HG03354 (cell line): ENCODE data around the gene ARMC12.
"Not testable (repeated sequence)": the region's sequence is repeated elsewhere in the genome, so short reads cannot be mapped to it uniquely, and the experiment has no call there.

Experiments
- ATAC-seq: cut with Tn5 transposase; IDR thresholded peaks from one replicate; pipeline ENCODE4 v1.9.1; 2021; ENCODE audit warnings: mild to moderate bottlenecking; ENCODE audit not compliant: unreplicated experiment, poor library complexity, severe bottlenecking

ARMC12 gene

GRCh38 chr6:35736982-35737412 is at the start of gene ARMC12:
TSS of gene ARMC12 (plus strand) at chr6:35737032. CDS start at chr6:35737109, 77 bp downstream.
- ATAC-seq = no peak

DNA sequence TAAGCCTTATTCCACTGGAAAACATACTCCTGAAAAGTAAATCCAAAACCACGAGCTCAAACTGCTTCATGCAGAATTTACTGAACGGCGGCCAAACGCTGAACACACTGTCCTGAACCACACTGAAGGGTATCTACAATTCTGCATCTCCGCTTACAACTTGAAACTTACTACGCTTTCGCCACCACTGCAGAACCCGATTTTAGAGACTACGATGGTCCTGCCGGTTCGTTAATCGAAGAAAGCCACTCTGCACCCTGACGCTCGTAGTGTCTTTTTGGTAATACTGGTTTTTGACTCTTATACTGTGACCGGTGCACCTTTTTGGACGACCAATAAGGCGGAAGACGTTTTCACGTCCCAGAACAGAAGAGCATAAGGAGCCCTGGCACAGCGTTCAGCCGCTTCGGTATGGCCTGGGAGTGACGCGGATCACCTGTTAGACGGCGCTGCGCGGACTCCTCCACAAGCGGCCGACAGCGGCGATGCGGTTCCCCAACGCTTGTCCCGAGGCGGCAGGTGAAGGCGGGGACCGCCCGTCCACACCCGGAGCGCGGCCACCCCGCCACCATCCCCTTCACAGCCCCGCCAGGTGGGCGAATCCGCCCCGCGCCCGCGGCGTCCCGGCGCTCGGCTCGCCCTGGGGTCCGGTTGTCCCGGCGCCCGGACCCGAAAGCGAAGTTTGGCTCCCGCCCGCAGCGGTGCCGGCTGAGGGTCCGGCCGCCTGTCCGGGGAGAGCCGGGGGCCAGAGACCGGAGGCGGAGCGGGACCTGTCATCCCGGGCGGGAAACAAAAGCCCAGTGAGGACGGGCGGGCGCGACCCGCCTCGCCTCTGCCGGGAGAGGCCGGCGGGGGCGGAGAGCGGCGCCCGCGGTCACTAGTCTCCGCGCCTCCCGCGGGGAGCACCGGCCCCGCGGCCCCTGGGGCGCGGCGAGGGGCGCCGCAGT is 48.9 kb upstream of the ARMC12 start:
- peak; percentile 51 for ATAC-seq

- ATAC-seq = peak; percentile 89
These were observed 48.1 kb upstream of the ARMC12 start, which contains the start of gene FKBP5 for GRCh38 chr6:35688605-35689322. TSS of gene FKBP5 (minus strand) at chr6:35688915. CDS start at chr6:35642824, 46,091 bp downstream.

DNA sequence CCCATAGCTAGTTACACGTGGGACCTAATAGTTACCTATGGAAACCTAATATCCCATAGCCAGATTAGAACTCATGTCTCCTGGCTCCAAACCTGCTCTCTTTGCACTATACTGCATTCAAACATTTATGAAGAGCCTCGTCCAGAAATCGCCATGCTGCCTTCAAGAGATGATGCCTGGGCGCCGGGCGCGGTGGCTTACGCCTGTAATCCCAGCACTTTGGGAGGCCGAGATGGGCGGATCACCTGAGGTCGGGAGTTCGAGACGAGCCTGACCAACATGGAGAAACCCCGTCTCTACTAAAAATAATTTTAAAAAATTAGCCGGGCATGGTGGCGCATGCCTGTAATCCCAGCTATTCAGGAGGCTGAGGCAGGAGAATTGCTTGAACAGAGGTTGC is 46.8 kb upstream of the ARMC12 start:
- ATAC-seq = not testable (repeated sequence)

- no peak for ATAC-seq
These were observed 46.3 kb upstream of the ARMC12 start for GRCh38 chr6:35690484-35690883.

DNA sequence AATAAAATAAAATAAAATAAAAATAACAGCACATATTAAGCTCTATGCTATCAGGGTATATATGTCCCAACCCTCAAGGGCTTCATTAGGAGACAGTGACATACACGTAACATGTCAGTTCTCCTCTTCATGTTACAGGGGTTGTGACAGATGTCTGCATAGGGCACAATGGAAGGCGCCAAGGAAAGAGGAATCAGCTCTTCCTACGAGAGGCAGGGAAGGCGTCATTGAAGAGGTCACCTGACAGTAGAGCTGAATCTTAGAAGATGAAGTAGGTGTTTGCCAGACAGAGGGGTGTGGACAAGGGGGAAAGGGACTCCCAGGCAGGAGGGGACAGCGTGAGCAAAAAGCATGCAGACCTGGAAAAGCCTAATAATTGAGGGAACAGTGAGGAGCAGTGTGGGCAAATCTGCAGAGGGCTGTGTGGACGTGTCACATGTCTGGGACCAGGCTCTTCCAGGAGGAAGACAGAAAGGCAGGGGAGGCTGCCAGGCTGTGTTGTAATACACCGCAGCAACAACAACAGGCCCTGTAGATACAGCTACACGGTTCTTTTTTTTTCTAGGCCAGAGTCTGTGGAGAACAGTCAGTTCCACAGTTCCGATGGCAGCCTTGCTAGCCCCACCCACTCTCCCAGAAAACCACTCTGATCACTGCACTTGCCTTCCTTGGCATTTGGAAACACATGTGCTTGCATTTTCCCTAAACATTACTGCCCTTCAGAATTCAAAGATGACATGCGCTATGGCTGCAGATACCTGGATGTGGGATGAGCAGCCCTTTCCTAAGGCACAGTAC is 45.6 kb upstream of the ARMC12 start:
- ATAC-seq = no peak

DNA sequence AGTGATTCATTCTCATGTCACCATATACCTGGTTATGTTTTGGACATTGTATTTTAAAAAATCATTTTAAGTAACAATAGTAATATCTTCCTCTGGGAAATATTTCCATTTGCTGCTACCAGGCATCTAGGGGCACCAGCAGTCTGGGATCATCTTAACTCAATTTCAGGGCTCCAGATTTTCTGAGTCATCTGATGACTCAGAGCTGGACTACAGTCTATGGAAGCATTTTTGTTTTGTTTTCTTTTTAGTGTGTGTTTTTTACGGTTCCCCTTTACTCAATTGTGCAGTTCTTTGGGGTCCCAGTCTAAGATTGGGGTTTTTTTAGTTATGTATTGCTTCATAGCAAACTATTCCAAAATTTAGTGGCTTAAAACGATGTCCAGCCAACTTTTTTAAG is 42.4 kb upstream of the ARMC12 start:
- ATAC-seq = no peak

DNA sequence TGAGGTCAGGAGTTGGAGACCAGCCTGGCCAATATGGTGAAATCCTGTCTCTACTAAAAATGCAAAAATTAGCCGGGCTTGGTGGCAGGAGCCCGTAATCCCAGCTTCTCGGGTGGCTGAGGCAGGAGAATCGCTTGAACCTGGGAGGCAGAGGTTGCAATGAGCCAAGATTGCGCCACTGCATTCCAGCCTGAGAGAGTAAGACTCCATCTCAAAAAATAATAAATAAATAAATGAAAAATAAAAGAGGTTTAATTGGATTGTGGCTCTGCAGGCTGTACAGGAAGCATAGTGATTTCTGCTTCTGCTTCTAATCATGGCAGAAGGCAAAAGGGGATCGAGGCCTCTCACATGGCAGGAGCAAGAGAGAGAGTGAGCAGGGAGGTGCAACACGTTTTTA is 38.4 kb upstream of the ARMC12 start:
- not testable (repeated sequence) for ATAC-seq

DNA sequence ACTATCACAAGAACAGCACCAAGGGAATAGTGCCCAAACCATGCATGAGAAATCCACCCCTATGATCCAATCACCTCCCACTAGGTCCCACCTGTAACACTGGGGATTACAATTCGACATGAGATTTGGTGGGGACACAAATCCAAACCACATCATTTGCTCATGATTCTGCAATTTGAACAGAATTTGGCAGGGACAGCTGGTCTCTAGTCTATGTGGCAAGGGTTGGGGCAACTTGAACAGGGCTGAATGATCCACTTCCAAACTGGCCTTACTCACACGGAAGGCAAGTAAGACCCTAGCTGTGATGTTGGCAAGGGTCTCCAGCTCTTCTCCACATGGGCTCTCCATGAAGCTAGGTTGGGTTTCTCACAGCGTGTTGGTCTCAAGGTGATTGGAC is 38.0 kb upstream of the ARMC12 start:
- ATAC-seq = no peak

DNA sequence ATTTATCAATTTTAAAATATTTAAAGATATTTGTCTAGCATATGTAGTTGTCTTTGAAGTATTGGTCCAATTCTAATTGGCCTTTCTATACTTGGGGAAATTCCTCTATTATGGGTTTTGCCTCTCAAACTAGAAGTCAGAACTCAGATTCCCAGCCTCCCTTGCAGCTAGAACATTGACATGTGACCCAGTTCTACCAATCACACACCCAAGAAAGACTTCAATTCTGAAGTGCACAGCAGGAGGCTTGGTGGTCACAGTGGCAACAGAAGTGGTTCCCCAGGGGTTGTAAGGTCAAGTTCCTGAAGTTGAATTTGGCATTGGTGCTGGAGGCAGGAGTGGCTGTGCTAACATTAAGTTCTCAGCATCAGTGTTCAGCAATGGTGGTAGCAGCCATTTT is 33.3 kb upstream of the ARMC12 start:
- ATAC-seq = no peak

DNA sequence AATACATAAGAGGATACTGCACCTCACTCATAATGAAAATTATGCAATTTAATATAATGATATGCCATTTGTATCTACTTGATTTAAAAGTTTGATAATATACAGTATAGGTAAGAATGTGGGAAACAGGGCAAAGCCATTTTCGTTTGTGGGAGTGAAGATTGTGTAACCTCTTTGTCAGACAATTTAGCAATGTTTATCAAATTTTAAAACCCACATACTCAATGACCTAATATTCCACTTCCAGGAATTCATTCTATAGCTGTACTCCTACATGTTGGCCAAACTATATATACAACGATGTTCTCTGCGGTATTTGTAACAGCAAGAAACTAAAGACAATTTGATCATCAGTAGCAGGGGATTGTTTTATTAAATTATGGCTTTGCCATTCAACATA is 30.4 kb upstream of the ARMC12 start:
- no peak for ATAC-seq

DNA sequence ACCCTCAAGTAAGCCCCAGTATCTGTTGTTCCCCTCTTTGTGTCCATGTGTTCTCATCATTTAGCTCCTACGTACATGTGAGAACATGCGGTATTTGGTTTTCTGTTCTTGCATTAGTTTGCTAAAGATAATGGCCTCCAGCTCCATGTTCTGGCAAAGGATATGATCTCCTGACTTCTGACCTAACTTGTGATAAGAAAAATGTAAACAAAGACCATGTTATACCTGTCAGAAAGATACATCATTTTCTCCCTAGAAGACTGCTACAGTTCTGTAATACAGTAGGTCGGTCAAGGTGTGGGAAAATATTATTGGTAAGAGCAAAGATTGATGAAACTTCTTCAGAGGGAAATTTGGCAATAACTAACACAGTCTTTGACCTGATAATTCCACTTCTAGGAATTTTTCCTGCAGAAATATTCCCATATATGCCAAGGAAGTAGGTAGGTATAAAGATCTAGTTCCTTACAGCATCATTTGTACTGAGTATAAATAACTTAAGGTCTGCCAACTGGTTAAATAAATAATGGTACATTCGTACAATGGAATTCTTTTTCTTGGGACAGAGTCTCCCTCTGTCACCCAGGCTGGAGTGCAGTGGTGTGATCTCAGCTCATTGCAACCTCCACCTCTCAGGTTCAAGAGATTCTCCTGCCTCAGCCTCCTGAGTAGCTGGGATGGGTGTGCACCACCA is 29.0 kb upstream of the ARMC12 start:
- no peak for ATAC-seq

GRCh38 chr6:35708585-35708984 is 28.2 kb upstream of the ARMC12 start:
- ATAC-seq = no peak

GRCh38 chr6:35710241-35710847 is 26.5 kb upstream of the ARMC12 start:
- ATAC-seq = no peak

GRCh38 chr6:35711731-35712130 is 25.1 kb upstream of the ARMC12 start:
- ATAC-seq = no peak

GRCh38 chr6:35713006-35713767 is 23.6 kb upstream of the ARMC12 start:
- ATAC-seq = no peak

DNA sequence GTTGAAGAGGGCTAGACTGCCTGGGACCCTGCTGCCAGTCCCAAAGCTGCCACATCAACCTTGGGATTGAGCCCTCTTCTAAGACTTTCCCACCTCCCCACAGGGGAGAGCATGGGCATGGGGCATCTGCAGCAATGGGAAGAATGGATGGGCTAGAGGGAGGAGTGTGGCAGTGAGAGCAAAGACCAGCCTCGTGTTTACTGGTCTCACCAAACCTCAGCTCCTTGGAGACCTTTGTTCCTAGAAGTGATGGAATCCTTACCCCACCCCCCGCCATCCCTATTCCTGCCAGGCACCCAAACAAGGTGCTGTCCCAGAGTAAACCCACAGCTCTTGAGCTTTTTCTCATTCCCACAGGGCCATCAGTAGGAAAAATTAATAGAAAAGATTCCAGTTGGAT is 20.0 kb upstream of the ARMC12 start:
- ATAC-seq = no peak
